Loucy (cell line): ENCODE measurements around the gene TENT5A.
"Not testable (repeated sequence)": the region's sequence is repeated elsewhere in the genome, so short reads cannot be mapped to it uniquely, and the experiment has no call there.

Source experiments
- H2AFZ ChIP-seq: fragments of 200-600 bp; sonication (generic); 2 replicates; pipeline ENCODE4 v1.6.0; 2016; ENCODE audit warnings: antibody characterized with exemption, mild to moderate bottlenecking, low read length, moderate library complexity
- H3F3A ChIP-seq: fragments of 200-600 bp; 2 replicates; pipeline ENCODE4 v1.6.0; 2016; ENCODE audit warnings: antibody characterized with exemption, low read depth, mild to moderate bottlenecking
- H3K27me3 ChIP-seq: fragments of 200-600 bp; sonication (generic); 2 replicates; pipeline ENCODE4 v1.6.1; 2014; ENCODE audit warnings: low read length, mild to moderate bottlenecking; ENCODE audit not compliant: insufficient read depth, poor library complexity, severe bottlenecking
- H3K36me3 ChIP-seq: fragments of 200-600 bp; sonication (generic); 2 replicates; pipeline ENCODE4 v1.6.1; 2016; ENCODE audit warnings: low read length; ENCODE audit not compliant: insufficient read depth
- H3K4me1 ChIP-seq: fragments of 200-600 bp; sonication (generic); 2 replicates; pipeline ENCODE4 v1.5.1; 2014; ENCODE audit warnings: low read length, mild to moderate bottlenecking; ENCODE audit not compliant: insufficient read depth, poor library complexity, severe bottlenecking
- H3K4me2 ChIP-seq: fragments of 200-600 bp; sonication (generic); 2 replicates; pipeline ENCODE4 v1.6.0; 2014; ENCODE audit warnings: antibody characterized with exemption, low read length, low read depth, mild to moderate bottlenecking; ENCODE audit not compliant: poor library complexity, severe bottlenecking
- H3K4me3 ChIP-seq: fragments of 200-600 bp; sonication (generic); 2 replicates; pipeline ENCODE4 v1.5.1; 2014; ENCODE audit warnings: low read length, mild to moderate bottlenecking, mixed read lengths; ENCODE audit not compliant: poor library complexity, severe bottlenecking
- H3K79me2 ChIP-seq: fragments of 200-600 bp; sonication (generic); 2 replicates; pipeline ENCODE4 v1.6.1; 2014; ENCODE audit warnings: low read length; ENCODE audit not compliant: insufficient read depth
- H3K9ac ChIP-seq: fragments of 200-600 bp; sonication (generic); 2 replicates; pipeline ENCODE4 v1.6.0; 2014; ENCODE audit warnings: mild to moderate bottlenecking, low read depth, low read length, moderate library complexity; ENCODE audit not compliant: poor library complexity, severe bottlenecking
- H3K9me2 ChIP-seq: fragments of 200-600 bp; sonication (generic); replicated peaks from 2 replicates; pipeline ENCODE4 v1.6.1; 2016; ENCODE audit warnings: low read depth, low read length, mixed read lengths
- H3K9me3 ChIP-seq: fragments of 200-600 bp; sonication (generic); 2 replicates; pipeline ENCODE4 v1.6.1; 2014; ENCODE audit warnings: mild to moderate bottlenecking, antibody characterized with exemption, low read length, low read depth; ENCODE audit not compliant: insufficient read depth
- H4K20me1 ChIP-seq: fragments of 200-600 bp; sonication (generic); 2 replicates; pipeline ENCODE4 v1.6.0; 2014; ENCODE audit warnings: antibody characterized with exemption, low read length, mild to moderate bottlenecking; ENCODE audit not compliant: insufficient read depth, poor library complexity, severe bottlenecking
- EZH2phosphoT487 ChIP-seq: fragments of 200-600 bp; IDR thresholded peaks from 2 replicates; pipeline ENCODE4 v1.6.1; 2018; ENCODE audit warnings: antibody characterized with exemption, mild to moderate bottlenecking, moderate library complexity, borderline replicate concordance
- TF ChIP-seq, protein P1 (sequence below): fragments of 200-600 bp; sonication (generic); conservative IDR thresholded peaks from 2 replicates; pipeline ENCODE4 v1.5.1; 2014; ENCODE audit warnings: mild to moderate bottlenecking, antibody characterized with exemption, low read length

The TENT5A gene

DNA sequence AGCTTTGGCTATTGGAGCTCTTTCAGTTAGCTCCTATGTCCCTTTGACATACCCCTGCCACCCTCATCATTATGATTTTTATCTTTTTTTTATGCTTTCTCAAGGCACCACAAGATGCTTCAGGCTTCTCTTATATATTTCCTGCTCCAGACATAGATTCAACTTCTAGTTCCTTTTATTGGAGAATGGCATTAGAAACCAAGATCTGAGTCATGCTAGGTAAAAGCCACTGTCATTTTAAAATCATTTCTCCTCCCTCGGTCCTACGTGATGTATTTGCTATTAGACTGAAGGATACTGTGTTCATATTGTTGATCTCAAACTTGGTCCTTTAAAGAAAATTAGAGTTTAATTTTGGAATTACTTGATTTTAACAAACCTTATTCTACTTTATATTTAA lies 8.3 kb downstream of the TENT5A start:
- Histone ChIP-seq H2AFZ (no peak overlapping the region), H3K79me2 (peaks cover 91% of the 10 kb centered on the region), H3K27me3 (peaks cover 15% of the 10 kb centered on the region), H3K36me3 (peaks cover 40% of the 10 kb centered on the region), H3K9me2 (no peaks in the 10 kb centered on the region), H3K9ac (no peak overlapping the region), H3K4me1 (peaks cover 50% of the 10 kb centered on the region), H4K20me1 (peaks cover 72% of the 10 kb centered on the region), H3K4me2 (peak overlapping the region; percentile 98), H3F3A (peaks cover 21% of the 10 kb centered on the region), H3K4me3 (peak overlapping the region; percentile 96), H3K9me3 (no peaks in the 10 kb centered on the region)
- TF ChIP-seq, protein P1, sequence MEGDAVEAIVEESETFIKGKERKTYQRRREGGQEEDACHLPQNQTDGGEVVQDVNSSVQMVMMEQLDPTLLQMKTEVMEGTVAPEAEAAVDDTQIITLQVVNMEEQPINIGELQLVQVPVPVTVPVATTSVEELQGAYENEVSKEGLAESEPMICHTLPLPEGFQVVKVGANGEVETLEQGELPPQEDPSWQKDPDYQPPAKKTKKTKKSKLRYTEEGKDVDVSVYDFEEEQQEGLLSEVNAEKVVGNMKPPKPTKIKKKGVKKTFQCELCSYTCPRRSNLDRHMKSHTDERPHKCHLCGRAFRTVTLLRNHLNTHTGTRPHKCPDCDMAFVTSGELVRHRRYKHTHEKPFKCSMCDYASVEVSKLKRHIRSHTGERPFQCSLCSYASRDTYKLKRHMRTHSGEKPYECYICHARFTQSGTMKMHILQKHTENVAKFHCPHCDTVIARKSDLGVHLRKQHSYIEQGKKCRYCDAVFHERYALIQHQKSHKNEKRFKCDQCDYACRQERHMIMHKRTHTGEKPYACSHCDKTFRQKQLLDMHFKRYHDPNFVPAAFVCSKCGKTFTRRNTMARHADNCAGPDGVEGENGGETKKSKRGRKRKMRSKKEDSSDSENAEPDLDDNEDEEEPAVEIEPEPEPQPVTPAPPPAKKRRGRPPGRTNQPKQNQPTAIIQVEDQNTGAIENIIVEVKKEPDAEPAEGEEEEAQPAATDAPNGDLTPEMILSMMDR = no peak
- no peak for TF ChIP-seq EZH2phosphoT487

DNA sequence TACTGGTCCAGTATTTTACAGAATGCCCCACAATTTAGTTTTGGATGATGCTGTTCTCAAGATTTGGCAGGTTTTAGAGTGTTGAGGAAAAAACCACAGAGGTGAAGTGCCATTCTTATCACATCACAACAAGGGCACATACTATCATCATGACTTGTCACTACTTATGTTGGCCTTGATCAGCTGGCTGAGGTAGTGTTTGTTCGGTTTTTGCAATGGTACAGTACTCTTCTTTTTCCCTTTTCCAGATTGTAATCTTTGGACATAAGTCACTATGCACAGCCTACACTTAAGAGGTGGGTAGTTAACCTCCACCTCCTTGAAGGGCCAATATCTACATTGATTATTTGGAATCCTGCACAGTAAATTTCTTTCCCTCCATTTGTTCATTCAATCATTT lies 8.8 kb downstream of the TENT5A start:
- no peak overlapping the region for H3K9ac ChIP-seq
- H3K9me3 ChIP-seq = no peaks in the 10 kb centered on the region
- TF ChIP-seq, protein P1 = no peak
- TF ChIP-seq EZH2phosphoT487 = no peak

GRCh38 chr6:81741689-81742088 lies 10.8 kb downstream of the TENT5A start:
- Histone ChIP-seq H3K4me1 (peaks cover 47% of the 10 kb centered on the region), H3K4me2 (peak overlapping the region; percentile 3), H3K9ac (no peak overlapping the region)

More for the DNA sequence above, 8.8 kb downstream of the TENT5A start:
- H3K9me2 ChIP-seq = no peaks in the 10 kb centered on the region
- peaks cover 67% of the 10 kb centered on the region for H4K20me1 ChIP-seq
- peaks cover 21% of the 10 kb centered on the region for H3F3A ChIP-seq
- peaks cover 91% of the 10 kb centered on the region for H3K79me2 ChIP-seq
- H3K27me3 ChIP-seq = peaks cover 10% of the 10 kb centered on the region
- peak overlapping the region; percentile 98 for H3K4me2 ChIP-seq
- H3K4me1 ChIP-seq = peaks cover 48% of the 10 kb centered on the region
- peaks cover 35% of the 10 kb centered on the region for H3K36me3 ChIP-seq
- H2AFZ ChIP-seq = no peak overlapping the region
- H3K4me3 ChIP-seq = peak overlapping the region; percentile 96

GRCh38 chr6:81740591-81740990 lies 11.9 kb downstream of the TENT5A start:
- Histone ChIP-seq H4K20me1 (peaks cover 37% of the 10 kb centered on the region), H3F3A (peaks cover 15% of the 10 kb centered on the region), H3K4me1 (peaks cover 36% of the 10 kb centered on the region), H3K36me3 (peaks cover 11% of the 10 kb centered on the region; the same call in 1 of the 2 replicates), H3K79me2 (peaks cover 91% of the 10 kb centered on the region)
- H3K27me3 ChIP-seq, H2AFZ ChIP-seq, H3K4me3 ChIP-seq, H3K9me3 ChIP-seq, H3K9ac ChIP-seq, H3K4me2 ChIP-seq, H3K9me2 ChIP-seq: not testable (repeated sequence)

More at GRCh38 chr6:81741689-81742088, 10.8 kb downstream of the TENT5A start:
- H3F3A ChIP-seq = peaks cover 21% of the 10 kb centered on the region
- no peak overlapping the region for H2AFZ ChIP-seq
- H4K20me1 ChIP-seq = peaks cover 48% of the 10 kb centered on the region
- H3K4me3 ChIP-seq = no peak overlapping the region
- no peaks in the 10 kb centered on the region for H3K27me3 ChIP-seq
- no peaks in the 10 kb centered on the region for H3K9me2 ChIP-seq
- peaks cover 16% of the 10 kb centered on the region; the same call in 1 of the 2 replicates for H3K36me3 ChIP-seq
- peaks cover 91% of the 10 kb centered on the region for H3K79me2 ChIP-seq
- no peak for TF ChIP-seq EZH2phosphoT487
- TF ChIP-seq, protein P1 = no peak
- H3K9me3 ChIP-seq = no peaks in the 10 kb centered on the region
